NCI-H2196 treated with DMSO at 0.1 percent for 48 hours (cell line): ENCODE data around the gene UGT1A10.
A peak's percentile ranks its signal among the peaks of the same experiment; 100 is the strongest.
"Not testable (repeated sequence)": the region's sequence is repeated elsewhere in the genome, so short reads cannot be mapped to it uniquely, and the experiment has no call there.

Experiments
- DNase-seq: peaks from one replicate; lab custom pipeline; 2025; ENCODE audit not compliant: unreplicated experiment; lab: John Stamatoyannopoulos, UW

Gene UGT1A10

GRCh38 chr2:233691443-233692433 is 55.5 kb downstream of the UGT1A10 start:
- no peak for DNase-seq

DNA sequence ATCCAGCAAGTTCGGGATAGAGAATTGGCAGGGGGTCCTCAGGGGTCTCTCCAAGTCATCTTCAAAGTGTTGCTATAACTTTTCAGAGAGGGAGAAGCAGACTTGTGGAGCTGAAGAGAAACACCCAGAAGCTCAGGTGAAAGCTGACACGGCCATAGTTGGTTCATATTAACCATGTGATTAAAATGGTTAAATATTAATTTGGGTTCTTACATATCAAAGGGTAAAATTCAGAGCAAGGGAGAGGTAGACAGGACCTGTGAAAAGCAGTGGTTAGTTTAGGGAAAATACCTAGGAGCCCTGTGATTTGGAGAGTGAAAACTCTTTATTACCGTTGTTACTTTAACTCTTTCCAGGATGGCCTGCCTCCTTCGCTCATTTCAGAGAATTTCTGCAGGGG is 56.4 kb downstream of the UGT1A10 start, which contains the start of gene UGT1A6:
Gene UGT1A6, plus strand, starts transcription at position 243 of the 400 bp plus-strand sequence. Its CDS starts 115 bp downstream, at position 358.
- DNase-seq: no peak

GRCh38 chr2:233693963-233694362 is 57.7 kb downstream of the UGT1A10 start:
- DNase-seq: no peak

- no peak for DNase-seq
These were observed 62.5 kb downstream of the UGT1A10 start for GRCh38 chr2:233698740-233699139.

- DNase-seq: no peak
These were observed 63.3 kb downstream of the UGT1A10 start for GRCh38 chr2:233699424-233700027.

GRCh38 chr2:233700028-233700635 is 63.9 kb downstream of the UGT1A10 start:
- peak; percentile 50 for DNase-seq

- DNase-seq: not testable (repeated sequence)
These were observed 64.6 kb downstream of the UGT1A10 start for GRCh38 chr2:233700842-233701241.

DNA sequence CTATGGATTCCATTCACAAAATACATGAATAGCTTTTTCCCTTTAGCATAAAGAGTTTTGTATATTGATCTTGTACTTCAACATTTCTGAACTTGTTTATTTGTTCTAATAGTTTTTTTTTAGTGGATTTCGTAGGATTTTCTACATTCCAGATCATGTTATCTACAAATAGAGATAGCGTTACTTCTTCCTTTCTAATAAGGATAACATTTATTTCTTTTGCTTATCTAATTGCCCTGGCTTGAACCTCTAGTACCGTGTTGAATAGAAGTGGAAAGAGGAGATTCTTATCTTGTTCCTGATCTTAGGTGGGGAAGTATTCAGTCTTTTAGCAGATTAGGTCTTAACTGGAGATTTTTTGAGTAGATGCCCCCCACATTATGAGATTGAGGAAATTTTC is 66.0 kb downstream of the UGT1A10 start:
- no peak for DNase-seq

DNA sequence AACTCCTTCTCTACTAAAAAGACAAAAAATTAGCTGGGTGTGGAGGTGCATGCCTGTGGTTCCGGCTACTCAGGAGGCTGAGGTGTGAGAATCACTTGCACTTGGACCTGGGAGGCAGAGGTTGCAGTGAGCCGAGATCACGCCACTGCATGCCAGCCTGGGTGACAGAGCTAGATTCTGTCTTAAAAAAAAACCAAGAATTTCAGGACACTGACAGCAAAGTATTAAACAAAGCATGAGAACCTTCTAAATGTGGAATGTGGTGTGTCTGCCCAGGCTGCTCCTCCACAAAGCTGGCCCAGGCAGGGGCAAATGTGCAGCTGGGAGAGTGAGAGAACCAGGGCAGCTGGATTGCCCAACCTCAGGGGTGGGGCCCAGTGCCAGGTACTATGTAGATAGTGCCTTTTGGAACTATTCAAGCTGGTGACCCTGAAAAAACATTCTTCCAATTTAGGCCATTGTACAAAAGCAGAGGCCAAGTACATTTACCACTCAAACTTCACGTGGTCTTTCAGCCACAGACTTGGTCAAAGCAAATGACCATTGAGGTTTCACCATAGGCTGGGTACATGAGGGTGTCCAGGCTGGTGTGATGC is 69.8 kb downstream of the UGT1A10 start:
- DNase-seq: no peak

GRCh38 chr2:233706720-233707119 is 70.5 kb downstream of the UGT1A10 start:
- no peak for DNase-seq

- DNase-seq: no peak
These were observed 71.8 kb downstream of the UGT1A10 start for GRCh38 chr2:233707940-233708644.

DNA sequence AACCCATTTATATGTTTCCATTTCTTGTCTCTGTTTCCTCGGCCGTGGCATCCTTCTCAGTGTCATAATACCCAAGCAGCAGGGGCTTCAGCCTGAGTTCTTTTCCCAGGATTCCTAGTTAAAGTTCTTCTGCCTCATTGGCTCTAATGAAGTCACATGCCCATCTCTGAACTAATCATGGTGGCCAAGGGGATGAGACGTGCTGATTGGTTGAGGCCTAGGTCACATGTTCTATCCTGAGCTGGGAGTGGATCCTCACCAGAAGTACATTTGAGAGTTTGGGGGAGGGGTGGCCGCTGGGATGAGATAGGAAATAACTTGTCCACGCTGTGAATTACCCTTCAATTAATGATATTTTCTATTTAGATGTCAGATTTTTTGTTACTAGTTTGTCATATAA is 72.7 kb downstream of the UGT1A10 start:
- DNase-seq: no peak

GRCh38 chr2:233711312-233712008 is 75.2 kb downstream of the UGT1A10 start:
- peak; percentile 39 for DNase-seq

- no peak for DNase-seq
These were observed 76.5 kb downstream of the UGT1A10 start, which contains the start of gene UGT1A5 for GRCh38 chr2:233712611-233713261. Gene UGT1A5 (plus strand): TSS chr2:233712907. CDS start chr2:233712992, 85 bp downstream.

GRCh38 chr2:233713262-233713615 is 77.0 kb downstream of the UGT1A10 start:
- no peak for DNase-seq

GRCh38 chr2:233714121-233714520 is 77.9 kb downstream of the UGT1A10 start:
- no peak for DNase-seq

DNA sequence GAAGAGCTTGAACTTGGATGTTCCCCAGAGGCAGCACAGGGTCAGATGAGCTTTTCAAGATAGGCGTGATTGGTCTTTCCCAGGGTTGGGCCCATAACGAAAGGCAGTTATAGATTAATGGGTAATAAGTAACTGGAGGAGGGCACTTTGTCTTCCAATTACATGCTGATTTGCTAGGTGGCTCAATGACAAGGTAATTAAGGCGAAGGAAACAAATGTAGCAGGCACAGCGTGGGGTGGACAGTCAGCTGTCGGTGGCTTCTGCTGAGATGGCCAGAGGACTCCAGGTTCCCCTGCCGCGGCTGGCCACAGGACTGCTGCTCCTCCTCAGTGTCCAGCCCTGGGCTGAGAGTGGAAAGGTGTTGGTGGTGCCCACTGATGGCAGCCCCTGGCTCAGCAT is 82.3 kb downstream of the UGT1A10 start, which contains the start of gene UGT1A4:
Gene UGT1A4, plus strand, starts transcription at position 185 of the 400 bp plus-strand sequence. Its CDS starts 85 bp downstream, at position 270.
- DNase-seq: no peak

- no peak for DNase-seq
These were observed 92.6 kb downstream of the UGT1A10 start, which contains the start of gene UGT1A3 for GRCh38 chr2:233728723-233729301. Gene UGT1A3 (plus strand): TSS chr2:233729042. CDS start chr2:233729127, 85 bp downstream.
